Rectal smooth muscle tissue (tissue), 1 donor: ENCODE data around the gene GOLPH3.

Experiments
- H3K27ac ChIP-seq: one replicate; pipeline ENCODE4 v1.7.0; 2013; ENCODE audit warnings: low read depth, low read length, inconsistent platforms
- H3K27me3 ChIP-seq: one replicate; pipeline ENCODE4 v1.7.0; 2013; ENCODE audit warnings: low read length; ENCODE audit not compliant: control insufficient read depth, insufficient read depth
- H3K36me3 ChIP-seq: one replicate; pipeline ENCODE4 v1.7.0; 2013; ENCODE audit warnings: low read length; ENCODE audit not compliant: control insufficient read depth, insufficient read depth
- H3K4me1 ChIP-seq: one replicate; pipeline ENCODE4 v1.7.0; 2013; ENCODE audit warnings: low read length; ENCODE audit not compliant: control insufficient read depth, insufficient read depth
- H3K4me3 ChIP-seq: one replicate; pipeline ENCODE4 v1.7.0; 2013; ENCODE audit warnings: low read length
- H3K9ac ChIP-seq: one replicate; pipeline ENCODE4 v1.7.0; 2013; ENCODE audit warnings: low read length

Gene GOLPH3

GRCh38 chr5:32163053-32163452 lies 11.1 kb downstream of the GOLPH3 start:
- no peak overlapping the region for H3K9ac ChIP-seq
- H3K36me3 ChIP-seq, result peaks cover 5% of the 10 kb centered on the region
- no peak overlapping the region for H3K4me3 ChIP-seq
- peaks cover 16% of the 10 kb centered on the region for H3K4me1 ChIP-seq
- H3K27ac ChIP-seq, result no peak overlapping the region
- no peaks in the 10 kb centered on the region for H3K27me3 ChIP-seq

GRCh38 chr5:32160228-32160627 lies 13.9 kb downstream of the GOLPH3 start:
- Histone ChIP-seq H3K27me3 (no peaks in the 10 kb centered on the region), H3K4me1 (peaks cover 3% of the 10 kb centered on the region), H3K4me3 (no peak overlapping the region), H3K27ac (no peak overlapping the region), H3K9ac (no peak overlapping the region), H3K36me3 (no peaks in the 10 kb centered on the region)

DNA sequence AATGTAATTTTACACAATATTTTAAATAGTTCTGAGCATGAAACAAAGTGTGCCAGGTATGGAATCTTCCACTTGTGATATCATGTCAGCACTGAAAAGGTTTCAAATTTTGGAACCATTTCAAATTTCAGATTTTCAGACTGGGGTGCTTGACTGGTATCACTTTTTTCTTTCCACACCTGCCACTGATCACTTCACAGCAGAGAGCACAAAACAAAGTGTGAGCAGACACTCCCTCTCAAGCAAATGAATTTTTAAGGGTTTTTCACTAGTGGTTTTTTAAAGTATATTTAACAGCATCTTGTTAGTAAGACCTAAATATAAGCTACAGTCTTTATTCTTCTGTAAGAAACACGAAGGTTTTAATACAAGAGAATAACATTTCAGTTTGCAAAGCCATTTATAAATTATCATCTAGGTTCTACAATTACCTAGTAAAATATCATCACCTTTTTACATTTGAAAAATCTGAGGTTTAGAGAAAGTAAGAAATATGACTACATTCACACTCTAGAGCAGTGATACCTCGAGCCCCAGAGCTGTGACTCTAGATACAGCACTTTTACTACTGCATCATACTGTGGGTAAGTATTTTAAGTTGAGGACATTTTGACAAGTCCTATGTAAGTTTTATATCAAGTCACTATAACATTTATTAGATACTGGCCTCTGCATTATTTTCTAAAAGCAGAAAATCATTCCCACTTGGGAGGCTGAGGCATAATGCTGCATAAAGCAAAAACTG lies 14.6 kb downstream of the GOLPH3 start:
- Histone ChIP-seq H3K36me3 (no peaks in the 10 kb centered on the region), H3K9ac (no peak overlapping the region), H3K27ac (no peak overlapping the region)

DNA sequence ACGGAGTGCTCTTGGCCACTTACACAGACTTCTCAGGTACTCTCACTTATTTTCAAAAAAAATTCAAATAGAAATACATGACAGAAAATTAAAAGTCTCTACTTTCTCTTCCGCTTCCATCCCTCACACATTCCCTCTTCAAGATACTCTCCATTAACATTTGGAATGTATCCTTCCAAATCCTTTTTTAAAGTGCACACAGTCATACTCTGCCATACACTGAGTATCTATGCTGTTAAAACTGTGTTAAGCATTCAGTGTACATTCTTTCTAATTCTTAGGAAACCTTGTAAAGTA lies 15.5 kb downstream of the GOLPH3 start:
- Histone ChIP-seq H3K9ac (no peak overlapping the region), H3K4me3 (no peak overlapping the region), H3K36me3 (no peaks in the 10 kb centered on the region), H3K27me3 (no peaks in the 10 kb centered on the region), H3K27ac (no peak overlapping the region), H3K4me1 (peaks cover 5% of the 10 kb centered on the region)

More for the DNA sequence above, 14.6 kb downstream of the GOLPH3 start:
- no peaks in the 10 kb centered on the region for H3K4me1 ChIP-seq
- no peaks in the 10 kb centered on the region for H3K27me3 ChIP-seq
- H3K4me3 ChIP-seq, result no peak overlapping the region

- Histone ChIP-seq H3K27ac (no peak overlapping the region), H3K4me1 (peaks cover 6% of the 10 kb centered on the region), H3K27me3 (no peaks in the 10 kb centered on the region), H3K4me3 (no peak overlapping the region), H3K9ac (no peak overlapping the region), H3K36me3 (no peaks in the 10 kb centered on the region)
Observed at GRCh38 chr5:32157078-32157477, 17.0 kb downstream of the GOLPH3 start.

DNA sequence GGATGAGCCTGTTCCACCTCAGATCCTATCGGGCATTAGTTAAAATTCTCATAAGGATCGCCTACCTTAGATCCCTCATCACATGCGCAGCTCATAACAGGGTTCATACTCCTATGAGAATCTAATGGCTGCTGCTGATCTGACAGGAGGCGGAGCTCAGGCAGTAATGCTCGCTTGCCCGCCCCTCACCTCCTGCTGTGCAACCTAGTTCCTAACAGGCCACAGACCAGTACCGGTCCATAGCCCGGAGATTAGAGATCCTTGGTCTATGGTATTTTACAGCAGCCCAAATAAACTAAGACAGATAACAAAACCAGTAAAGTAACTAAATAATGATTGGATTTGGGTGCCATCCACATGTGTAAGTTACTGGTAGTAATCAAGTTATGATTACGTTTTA lies 17.5 kb downstream of the GOLPH3 start:
- Histone ChIP-seq H3K9ac (no peak overlapping the region), H3K27me3 (no peaks in the 10 kb centered on the region), H3K4me1 (peaks cover 6% of the 10 kb centered on the region), H3K4me3 (no peak overlapping the region), H3K27ac (no peak overlapping the region), H3K36me3 (no peaks in the 10 kb centered on the region)

DNA sequence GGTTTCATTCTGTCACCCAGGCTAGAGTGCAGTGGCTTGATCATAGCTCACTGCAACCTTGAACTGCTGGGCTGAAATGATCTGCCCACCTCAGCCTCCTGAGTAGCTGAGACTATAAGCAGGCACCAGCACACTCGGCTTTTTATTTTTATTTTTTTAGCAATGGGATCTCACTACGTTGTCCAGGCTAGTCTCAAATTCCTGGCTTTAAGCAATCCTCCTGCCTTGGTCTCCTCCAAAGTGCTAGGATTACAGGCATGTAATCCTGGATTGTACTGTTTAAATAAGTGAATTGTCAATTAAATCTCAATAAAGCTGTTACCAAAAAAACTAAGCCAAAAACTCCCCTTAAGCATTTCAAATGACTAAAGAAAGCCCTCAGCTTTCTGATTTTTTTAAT lies 18.9 kb downstream of the GOLPH3 start:
- Histone ChIP-seq H3K27me3 (no peaks in the 10 kb centered on the region), H3K27ac (no peak overlapping the region), H3K9ac (no peak overlapping the region), H3K4me3 (no peak overlapping the region), H3K36me3 (no peaks in the 10 kb centered on the region), H3K4me1 (peaks cover 6% of the 10 kb centered on the region)

- H3K27me3 ChIP-seq, result no peaks in the 10 kb centered on the region
- peaks cover 8% of the 10 kb centered on the region for H3K4me1 ChIP-seq
- H3K9ac ChIP-seq, result no peak overlapping the region
- H3K4me3 ChIP-seq, result no peak overlapping the region
- H3K27ac ChIP-seq, result no peak overlapping the region
- H3K36me3 ChIP-seq, result no peaks in the 10 kb centered on the region
Observed at GRCh38 chr5:32153723-32154122, 20.4 kb downstream of the GOLPH3 start.

- no peak overlapping the region for H3K4me3 ChIP-seq
- no peaks in the 10 kb centered on the region for H3K27me3 ChIP-seq
- H3K36me3 ChIP-seq, result no peaks in the 10 kb centered on the region
- no peak overlapping the region for H3K27ac ChIP-seq
- no peak overlapping the region for H3K9ac ChIP-seq
- H3K4me1 ChIP-seq, result peaks cover 8% of the 10 kb centered on the region
Observed at GRCh38 chr5:32151198-32151597, 22.9 kb downstream of the GOLPH3 start.

GRCh38 chr5:32150366-32150765 lies 23.8 kb downstream of the GOLPH3 start:
- Histone ChIP-seq H3K27ac (no peak overlapping the region), H3K27me3 (no peaks in the 10 kb centered on the region), H3K9ac (no peak overlapping the region), H3K4me3 (no peak overlapping the region), H3K4me1 (peaks cover 13% of the 10 kb centered on the region), H3K36me3 (no peaks in the 10 kb centered on the region)

- no peak overlapping the region for H3K9ac ChIP-seq
- no peak overlapping the region for H3K4me3 ChIP-seq
- H3K4me1 ChIP-seq, result peaks cover 13% of the 10 kb centered on the region
- H3K27ac ChIP-seq, result no peak overlapping the region
- no peaks in the 10 kb centered on the region for H3K27me3 ChIP-seq
- no peaks in the 10 kb centered on the region for H3K36me3 ChIP-seq
Observed at GRCh38 chr5:32147959-32148358, 26.2 kb downstream of the GOLPH3 start.

DNA sequence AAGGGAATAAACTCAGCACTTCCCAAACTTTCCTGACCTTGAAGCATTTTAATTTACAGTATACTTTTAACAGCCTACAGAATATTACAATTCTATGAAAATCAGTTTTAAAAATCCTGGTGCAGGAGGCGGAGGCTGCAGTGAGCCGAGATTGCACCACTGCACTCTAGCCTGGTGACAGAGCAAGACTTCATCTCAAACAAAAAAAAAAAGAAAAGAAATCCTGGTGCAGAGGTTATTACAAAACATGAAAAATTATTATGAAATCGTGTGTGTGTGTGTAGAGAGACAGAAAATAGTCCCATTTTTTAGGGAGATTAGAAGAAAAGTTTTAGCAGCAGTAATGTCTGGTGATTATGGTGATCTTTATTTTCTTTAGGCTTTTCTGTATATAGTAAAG lies 26.9 kb downstream of the GOLPH3 start:
- H3K4me3 ChIP-seq, result no peak overlapping the region
- no peak overlapping the region for H3K27ac ChIP-seq
- H3K4me1 ChIP-seq, result peaks cover 13% of the 10 kb centered on the region
- H3K36me3 ChIP-seq, result no peaks in the 10 kb centered on the region
- H3K9ac ChIP-seq, result no peak overlapping the region
- no peaks in the 10 kb centered on the region for H3K27me3 ChIP-seq

GRCh38 chr5:32145378-32145777 lies 28.7 kb downstream of the GOLPH3 start:
- Histone ChIP-seq H3K27ac (no peak overlapping the region), H3K9ac (no peak overlapping the region), H3K4me1 (peaks cover 13% of the 10 kb centered on the region), H3K36me3 (no peaks in the 10 kb centered on the region), H3K27me3 (no peaks in the 10 kb centered on the region), H3K4me3 (no peak overlapping the region)
